HepG2 (cell line): Measurements from ENCODE around the gene LUC7L. TPM values are rescaled to one million over a fixed set of nuclear protein-coding genes. Genes with fewer than 3 reads are reported as not detected.

Experiments
- ATF7 ChIP-seq, 2 experiments: fragments of 450-650 bp in 1 of 2; sonication (generic) in 1 of 2; formaldehyde crosslinking in 1 of 2; IDR thresholded peaks; 2 replicates each; pipeline versions ENCODE4 v1.4.0 to v1.6.1; 2016 to 2020; ENCODE audit warnings: antibody characterized with exemption in 1 of 2, mild to moderate bottlenecking in 1 of 2, missing genetic modification reagents in 1 of 2
- CENPT ChIP-seq: sonication (generic); formaldehyde crosslinking; IDR thresholded peaks from 2 replicates; pipeline ENCODE4 v1.8.0; 2022; ENCODE audit warnings: low read depth, mild to moderate bottlenecking, moderate library complexity, missing genetic modification reagents
- FOXP4 ChIP-seq: sonication (generic); formaldehyde crosslinking; IDR thresholded peaks from 2 replicates; pipeline ENCODE4 v1.4.0; 2020; ENCODE audit warnings: missing genetic modification reagents
- GPBP1L1 ChIP-seq: sonication (generic); formaldehyde crosslinking; IDR thresholded peaks from 2 replicates; pipeline ENCODE4 v1.5.0; 2020; ENCODE audit warnings: mild to moderate bottlenecking, missing genetic modification reagents
- KLF16 ChIP-seq, 2 experiments: sonication (generic) in 1 of 2; formaldehyde crosslinking in 1 of 2; IDR thresholded peaks; 2 replicates each; pipeline versions ENCODE4 v1.6.1 to v1.8.0; 2016 to 2023; ENCODE audit warnings: missing genetic modification reagents in 2 of 2, missing compliant biosample characterization in 1 of 2
- MNT ChIP-seq: fragments of 450-650 bp; IDR thresholded peaks from 2 replicates; pipeline ENCODE4 v1.6.1; 2016
- PITX1 ChIP-seq: sonication (generic); formaldehyde crosslinking; IDR thresholded peaks from 2 replicates; pipeline ENCODE4 v1.5.1; 2020; ENCODE audit warnings: mild to moderate bottlenecking, missing genetic modification reagents
- POLR2AphosphoS2 ChIP-seq: IDR thresholded peaks from 2 replicates; pipeline ENCODE4 v1.6.1; 2011; ENCODE audit warnings: low read depth, low read length, improper control_type of control experiment
- RBM39 ChIP-seq: fragments of 200-400 bp; formaldehyde crosslinking; IDR thresholded peaks from one replicate; pipeline ENCODE4 v1.6.1; 2018; ENCODE audit warnings: antibody characterized with exemption, mild to moderate bottlenecking, low read depth, low read length; ENCODE audit not compliant: poor library complexity, severe bottlenecking
- SETDB1 ChIP-seq: sonication (generic); formaldehyde crosslinking; IDR thresholded peaks from 2 replicates; pipeline ENCODE4 v1.5.1; 2020; ENCODE audit warnings: missing genetic modification reagents, mild to moderate bottlenecking, borderline replicate concordance
- SIX4 ChIP-seq: sonication (generic); formaldehyde crosslinking; IDR thresholded peaks from 2 replicates; pipeline ENCODE4 v1.4.0; 2020; ENCODE audit warnings: missing genetic modification reagents
- SNAI1 ChIP-seq: sonication (generic); formaldehyde crosslinking; IDR thresholded peaks from 2 replicates; pipeline ENCODE4 v1.5.0; 2020; ENCODE audit warnings: mild to moderate bottlenecking, missing genetic modification reagents, borderline replicate concordance
- TFE3 ChIP-seq: IDR thresholded peaks from 2 replicates; pipeline ENCODE4 v1.6.1; 2016
- ZBTB14 ChIP-seq: sonication (generic); formaldehyde crosslinking; IDR thresholded peaks from 2 replicates; pipeline ENCODE4 v1.4.0; 2020; ENCODE audit warnings: missing genetic modification reagents
- ZBTB49 ChIP-seq: sonication (generic); formaldehyde crosslinking; IDR thresholded peaks from 2 replicates; pipeline ENCODE4 v1.4.0; 2020; ENCODE audit warnings: missing genetic modification reagents, borderline replicate concordance
- ZFP37 ChIP-seq: sonication (generic); formaldehyde crosslinking; IDR thresholded peaks from 2 replicates; pipeline ENCODE4 v1.4.0; 2020; ENCODE audit warnings: missing genetic modification reagents, borderline replicate concordance
- ZNF337 ChIP-seq: sonication (generic); formaldehyde crosslinking; IDR thresholded peaks from 2 replicates; pipeline ENCODE4 v1.5.1; 2020; ENCODE audit warnings: missing genetic modification reagents, low read depth, mild to moderate bottlenecking, borderline replicate concordance
- polyA plus RNA-seq, 8 experiments: library from polyadenylated mRNA; depleted of rRNA in 3 of 8; stranded (reverse) in 7 of 8; unstranded in 1 of 8; fragments of >200 nt; fragmentation: Illumina TruSeq in 4 of 8; extraction: Trizol in 4 of 8; gene quantifications; 2 replicates each; pipeline versions ENCODE4 v1.2.1 to v1.2.3, GENCODE V29; 2011 to 2016; ENCODE audit warnings: low read depth in 4 of 8, missing spikeins in 1 of 8, mixed read lengths in 1 of 8; ENCODE audit not compliant: insufficient read depth in 1 of 8
- total RNA-seq, 5 experiments: library from RNA; depleted of rRNA; stranded (reverse); fragments of >200 nt; fragmentation: Illumina TruSeq; extraction: Trizol; gene quantifications; 2 replicates each; pipeline ENCODE4 v1.2.3, GENCODE V29; 2016; ENCODE audit warnings: low read depth in 1 of 5

LUC7L gene
- total and polyA plus RNA-seq, 2 of the 13 experiments (the other 11 are each of a cell fraction or from before 2014, with no cell fraction given) = 48.7 to 56.9 TPM

GRCh38 chr16:234468-235305 lies 5.4 kb upstream of the LUC7L start, which contains the start of gene FAM234A (continued):
- TF ChIP-seq ZBTB14 (CRISPR knock-in tag) = peak; percentile 91
- TF ChIP-seq GPBP1L1 (CRISPR knock-in tag) = no peak
- no peak for TF ChIP-seq ZNF337
- TF ChIP-seq POLR2AphosphoS2 = no peak
- TF ChIP-seq TFE3 (CRISPR knock-in tag) = no peak
- no peak for TF ChIP-seq SIX4 (CRISPR knock-in tag)
- TF ChIP-seq SNAI1 (CRISPR knock-in tag) = no peak
- TF ChIP-seq ZBTB49 (CRISPR knock-in tag) = no peak
- TF ChIP-seq RBM39 = no peak
- TF ChIP-seq KLF16 (CRISPR knock-in tag; IDR thresholded peaks at IDR 0.05) = peak in 1 of 2 experiments; percentile 27; a peak in 2 of 4 replicates
- no peak for TF ChIP-seq CENPT (CRISPR knock-in tag)
- no peak for TF ChIP-seq ATF7 (IDR thresholded peaks at IDR 0.05)
- no peak for TF ChIP-seq ATF7 (CRISPR knock-in tag; IDR thresholded peaks at IDR 0.05)
- TF ChIP-seq PITX1 = no peak
- no peak; the same call in none of the 2 replicates for TF ChIP-seq MNT
- peak; percentile 41; the same call in 1 of the 2 replicates for TF ChIP-seq FOXP4 (CRISPR knock-in tag)
- TF ChIP-seq ZFP37 (CRISPR knock-in tag) = no peak
- TF ChIP-seq SETDB1 (CRISPR knock-in tag) = no peak
